Measurements from ENCODE around the gene THTPA. TPM values are rescaled to one million over a fixed set of nuclear protein-coding genes. Genes with fewer than 3 reads are reported as not detected.

THTPA gene
- total and polyA plus RNA-seq, 9 of the 15 experiments (the other 6 are each of a cell fraction or from before 2014, with no cell fraction given), result 2.4 to 8.7 (median 5.2) TPM

DNA sequence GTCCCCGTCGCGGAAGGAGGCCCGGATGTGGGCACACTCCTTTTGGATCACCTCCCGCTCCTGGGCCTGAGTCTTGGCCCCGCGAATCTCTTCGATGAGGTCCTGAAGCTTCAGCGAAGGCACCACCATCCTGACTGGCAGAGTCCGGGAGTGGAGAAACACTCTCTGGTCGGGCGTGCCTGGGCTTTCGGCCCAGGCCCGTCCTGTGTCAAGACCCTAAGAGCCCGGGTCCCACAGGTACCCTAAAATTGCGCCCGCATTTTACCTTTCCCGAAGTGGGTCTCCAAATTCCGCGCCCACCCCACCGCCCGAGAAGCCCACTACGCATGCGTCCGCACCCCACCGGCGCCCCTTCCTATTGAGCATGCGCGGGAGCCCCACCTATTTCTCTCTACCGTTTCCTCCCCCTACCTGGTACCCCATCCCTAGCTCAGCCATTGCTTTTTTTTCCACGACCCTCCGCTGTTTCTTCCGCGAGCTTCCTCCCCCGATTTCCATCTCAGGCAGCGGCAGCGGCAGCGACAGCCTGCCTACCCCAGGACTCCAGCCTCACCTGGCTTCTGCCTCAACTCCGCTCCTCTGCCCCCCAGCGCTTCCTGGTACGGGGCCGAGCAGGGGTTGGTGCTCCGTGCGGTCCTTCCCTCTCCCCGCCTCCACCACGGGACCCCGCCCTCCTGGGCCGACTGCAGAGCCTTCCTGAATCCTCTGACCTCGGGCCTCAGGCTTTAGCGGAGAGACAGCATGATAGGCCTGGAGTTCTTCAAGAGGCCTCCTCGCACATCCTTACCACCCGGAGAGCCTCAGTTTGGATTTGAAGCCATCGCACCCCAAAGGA lies 11.3 kb downstream of the THTPA start, which contains the start of gene AP1G2 (continued):
- peak; percentile 40 for TF ChIP-seq TAF1 (IDR thresholded peaks at IDR 0.05; ENCODE audit: control insufficient read depth, extremely low read depth, insufficient read depth, low read length, severe bottlenecking)
- no peak for TF ChIP-seq GTF2F1 (IDR thresholded peaks at IDR 0.05; ENCODE audit: low read depth, low read length)
- TF ChIP-seq, protein P1, sequence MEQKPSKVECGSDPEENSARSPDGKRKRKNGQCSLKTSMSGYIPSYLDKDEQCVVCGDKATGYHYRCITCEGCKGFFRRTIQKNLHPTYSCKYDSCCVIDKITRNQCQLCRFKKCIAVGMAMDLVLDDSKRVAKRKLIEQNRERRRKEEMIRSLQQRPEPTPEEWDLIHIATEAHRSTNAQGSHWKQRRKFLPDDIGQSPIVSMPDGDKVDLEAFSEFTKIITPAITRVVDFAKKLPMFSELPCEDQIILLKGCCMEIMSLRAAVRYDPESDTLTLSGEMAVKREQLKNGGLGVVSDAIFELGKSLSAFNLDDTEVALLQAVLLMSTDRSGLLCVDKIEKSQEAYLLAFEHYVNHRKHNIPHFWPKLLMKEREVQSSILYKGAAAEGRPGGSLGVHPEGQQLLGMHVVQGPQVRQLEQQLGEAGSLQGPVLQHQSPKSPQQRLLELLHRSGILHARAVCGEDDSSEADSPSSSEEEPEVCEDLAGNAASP (IDR thresholded peaks at IDR 0.05), result no peak
- TF ChIP-seq, protein P2, sequence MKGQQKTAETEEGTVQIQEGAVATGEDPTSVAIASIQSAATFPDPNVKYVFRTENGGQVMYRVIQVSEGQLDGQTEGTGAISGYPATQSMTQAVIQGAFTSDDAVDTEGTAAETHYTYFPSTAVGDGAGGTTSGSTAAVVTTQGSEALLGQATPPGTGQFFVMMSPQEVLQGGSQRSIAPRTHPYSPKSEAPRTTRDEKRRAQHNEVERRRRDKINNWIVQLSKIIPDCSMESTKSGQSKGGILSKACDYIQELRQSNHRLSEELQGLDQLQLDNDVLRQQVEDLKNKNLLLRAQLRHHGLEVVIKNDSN (CRISPR knock-in tag; IDR thresholded peaks at IDR 0.05), result no peak
- TF ChIP-seq CREM (IDR thresholded peaks at IDR 0.05; ENCODE audit: low read depth), result no peak
- TF ChIP-seq, protein P3, sequence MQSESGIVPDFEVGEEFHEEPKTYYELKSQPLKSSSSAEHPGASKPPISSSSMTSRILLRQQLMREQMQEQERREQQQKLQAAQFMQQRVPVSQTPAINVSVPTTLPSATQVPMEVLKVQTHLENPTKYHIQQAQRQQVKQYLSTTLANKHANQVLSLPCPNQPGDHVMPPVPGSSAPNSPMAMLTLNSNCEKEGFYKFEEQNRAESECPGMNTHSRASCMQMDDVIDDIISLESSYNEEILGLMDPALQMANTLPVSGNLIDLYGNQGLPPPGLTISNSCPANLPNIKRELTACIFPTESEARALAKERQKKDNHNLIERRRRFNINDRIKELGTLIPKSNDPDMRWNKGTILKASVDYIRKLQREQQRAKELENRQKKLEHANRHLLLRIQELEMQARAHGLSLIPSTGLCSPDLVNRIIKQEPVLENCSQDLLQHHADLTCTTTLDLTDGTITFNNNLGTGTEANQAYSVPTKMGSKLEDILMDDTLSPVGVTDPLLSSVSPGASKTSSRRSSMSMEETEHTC (IDR thresholded peaks at IDR 0.05), result no peak
- no peak for TF ChIP-seq GABPB2 (CRISPR knock-in tag; conservative IDR thresholded peaks at IDR 0.05)
- TF ChIP-seq, protein P4, sequence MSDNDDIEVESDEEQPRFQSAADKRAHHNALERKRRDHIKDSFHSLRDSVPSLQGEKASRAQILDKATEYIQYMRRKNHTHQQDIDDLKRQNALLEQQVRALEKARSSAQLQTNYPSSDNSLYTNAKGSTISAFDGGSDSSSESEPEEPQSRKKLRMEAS (CRISPR knock-in tag; IDR thresholded peaks at IDR 0.05), result no peak
- TF ChIP-seq ATF1 (CRISPR knock-in tag; IDR thresholded peaks at IDR 0.05), result no peak
- TF ChIP-seq ATF1 (tag; IDR thresholded peaks at IDR 0.05), result no peak
- TF ChIP-seq, protein P5, sequence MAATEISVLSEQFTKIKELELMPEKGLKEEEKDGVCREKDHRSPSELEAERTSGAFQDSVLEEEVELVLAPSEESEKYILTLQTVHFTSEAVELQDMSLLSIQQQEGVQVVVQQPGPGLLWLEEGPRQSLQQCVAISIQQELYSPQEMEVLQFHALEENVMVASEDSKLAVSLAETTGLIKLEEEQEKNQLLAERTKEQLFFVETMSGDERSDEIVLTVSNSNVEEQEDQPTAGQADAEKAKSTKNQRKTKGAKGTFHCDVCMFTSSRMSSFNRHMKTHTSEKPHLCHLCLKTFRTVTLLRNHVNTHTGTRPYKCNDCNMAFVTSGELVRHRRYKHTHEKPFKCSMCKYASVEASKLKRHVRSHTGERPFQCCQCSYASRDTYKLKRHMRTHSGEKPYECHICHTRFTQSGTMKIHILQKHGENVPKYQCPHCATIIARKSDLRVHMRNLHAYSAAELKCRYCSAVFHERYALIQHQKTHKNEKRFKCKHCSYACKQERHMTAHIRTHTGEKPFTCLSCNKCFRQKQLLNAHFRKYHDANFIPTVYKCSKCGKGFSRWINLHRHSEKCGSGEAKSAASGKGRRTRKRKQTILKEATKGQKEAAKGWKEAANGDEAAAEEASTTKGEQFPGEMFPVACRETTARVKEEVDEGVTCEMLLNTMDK (IDR thresholded peaks at IDR 0.05; ENCODE audit: borderline replicate concordance, insufficient read depth, low read depth, low read length, poor library complexity, severe bottlenecking), result no peak
- no peak for TF ChIP-seq ZBED1 (IDR thresholded peaks at IDR 0.05)
- no peak for TF ChIP-seq TRIM28 (IDR thresholded peaks at IDR 0.05)
- no peak for TF ChIP-seq BRCA1 (IDR thresholded peaks at IDR 0.05)
- no peak for TF ChIP-seq BRCA1 (CRISPR knock-in tag; IDR thresholded peaks at IDR 0.05)
- TF ChIP-seq KLF6 (CRISPR knock-in tag; IDR thresholded peaks at IDR 0.05; ENCODE audit: borderline replicate concordance), result no peak
- no peak for TF ChIP-seq RNF2 (IDR thresholded peaks at IDR 0.05)
- TF ChIP-seq ZEB2 (IDR thresholded peaks at IDR 0.05), result peak; percentile 84; the same call in 1 of the 2 replicates
- no peak for TF ChIP-seq YBX1 (IDR thresholded peaks at IDR 0.05)
- TF ChIP-seq ZKSCAN8 (CRISPR knock-in tag; IDR thresholded peaks at IDR 0.05), result no peak
- TF ChIP-seq ZC3H11A (IDR thresholded peaks at IDR 0.05; ENCODE audit: low read depth, low read length), result no peak
- TF ChIP-seq FOS (IDR thresholded peaks at IDR 0.05; ENCODE audit: extremely low read depth, insufficient read length), result no peak
- no peak for TF ChIP-seq MCM5 (IDR thresholded peaks at IDR 0.05; ENCODE audit: low read depth)
- no peak for TF ChIP-seq ZC3H4 (CRISPR knock-in tag; IDR thresholded peaks at IDR 0.05; ENCODE audit: borderline replicate concordance)
- no peak for TF ChIP-seq SMARCA5 (IDR thresholded peaks at IDR 0.05)
- TF ChIP-seq DNMT1 (IDR thresholded peaks at IDR 0.05), result no peak
- peak; percentile 11 for TF ChIP-seq TBP (optimal IDR thresholded peaks at IDR 0.05; ENCODE audit: low read depth, low read length)
